ENCODE measurements around the gene PCSK2.

PCSK2 gene

DNA sequence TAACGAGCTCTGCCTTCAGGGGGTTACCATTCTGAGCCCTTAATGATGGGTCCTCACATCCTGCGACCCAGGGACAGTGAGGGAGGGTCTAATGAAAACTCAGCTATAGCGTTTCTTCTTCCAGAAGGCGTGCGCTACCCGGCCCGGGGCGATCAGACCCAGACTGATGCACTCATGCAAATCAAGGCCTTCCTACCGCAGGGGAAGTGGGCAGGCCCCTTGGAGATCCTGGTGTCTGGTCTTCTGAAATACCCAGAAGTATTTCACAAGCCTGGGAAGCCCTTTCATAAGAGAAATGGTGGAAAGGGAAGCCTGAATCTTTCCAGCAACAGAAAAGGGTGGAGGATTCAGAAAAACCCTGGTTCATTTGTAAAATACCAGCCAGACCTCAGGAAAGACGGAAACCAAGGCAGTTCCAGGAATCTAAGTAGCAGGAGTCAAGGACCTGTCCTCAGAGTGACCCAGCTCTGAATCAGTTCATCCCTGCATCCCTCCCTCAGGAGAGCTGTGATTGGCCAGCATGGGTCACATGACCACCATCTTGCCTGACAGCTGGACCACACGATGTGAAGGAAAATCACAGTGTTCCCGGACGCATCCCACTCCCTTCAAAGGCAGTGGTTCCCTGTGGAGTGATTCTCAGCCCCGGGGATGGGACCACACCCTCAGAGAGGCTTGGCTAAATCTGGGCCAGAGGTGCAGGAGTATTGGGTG is 291.7 kb downstream of the PCSK2 start:
- H3K27ac Mint-ChIP-seq, result no peak overlapping the region
- ATAC-seq (no peak), DNase-seq (no peak)
- peaks cover 13% of the 10 kb centered on the region for H3K4me1 Mint-ChIP-seq
- H3K4me3 Mint-ChIP-seq, result no peak overlapping the region
- peaks cover 11% of the 10 kb centered on the region for H3K27me3 Mint-ChIP-seq
- H3K9me3 Mint-ChIP-seq, result no peaks in the 10 kb centered on the region

DNA sequence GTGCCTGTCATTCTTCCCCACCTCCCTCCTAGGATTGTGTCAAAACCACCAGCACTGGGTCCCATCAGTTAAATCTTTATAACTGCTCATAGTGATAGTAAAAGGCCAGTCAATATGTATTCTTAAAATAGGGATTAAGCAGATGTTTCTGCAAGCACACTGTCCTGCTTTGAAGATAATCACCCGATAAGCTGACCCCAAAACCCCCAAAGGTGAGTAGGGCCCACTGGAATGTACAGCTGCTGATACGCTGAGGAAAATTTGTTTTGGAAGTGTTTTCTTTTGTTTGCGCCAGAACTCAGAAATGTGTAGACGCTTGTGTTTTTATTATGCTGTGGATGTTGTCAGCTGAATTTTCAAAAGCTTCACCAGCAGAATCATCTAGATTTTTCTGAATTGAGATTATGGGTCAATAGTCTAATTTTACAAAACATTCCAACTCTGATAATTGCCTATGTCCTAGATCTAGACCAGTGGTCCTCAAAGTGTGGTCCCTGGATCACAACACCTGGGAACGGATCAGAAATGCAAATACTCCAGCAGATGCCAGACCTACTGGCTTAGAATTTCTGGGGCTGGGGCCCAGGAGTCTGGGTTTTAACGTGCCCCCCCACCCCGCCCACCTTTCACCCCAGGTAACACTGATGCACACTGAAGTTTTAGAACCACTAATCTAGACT is 292.9 kb downstream of the PCSK2 start:
- no peak for ATAC-seq
- no peak for DNase-seq
- Mint-ChIP-seq H3K9me3 (no peaks in the 10 kb centered on the region), H3K4me1 (peaks cover 13% of the 10 kb centered on the region), H3K4me3 (no peak overlapping the region), H3K27ac (no peak overlapping the region), H3K27me3 (peaks cover 7% of the 10 kb centered on the region)

DNA sequence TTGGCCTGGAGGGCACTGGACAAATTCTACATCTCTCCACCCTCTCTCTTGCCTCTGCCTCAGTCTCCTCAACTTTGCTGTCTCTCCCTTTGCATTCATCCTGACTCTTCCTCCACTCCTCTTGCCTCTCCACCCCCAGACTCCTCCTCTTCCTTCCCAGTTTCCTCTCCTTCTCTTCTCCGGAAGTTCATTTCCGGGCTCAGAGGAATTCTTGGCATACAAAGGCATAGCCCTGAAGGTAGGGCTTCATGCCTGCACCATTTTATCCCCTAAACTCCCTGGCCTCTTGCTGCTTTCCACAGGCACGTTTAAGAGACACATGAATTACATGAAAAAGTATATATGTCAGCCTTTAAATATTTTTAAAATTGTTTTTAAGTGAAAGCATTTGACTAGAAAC is 293.7 kb downstream of the PCSK2 start:
- ATAC-seq (no peak), DNase-seq (no peak)
- H3K4me3 Mint-ChIP-seq, result no peak overlapping the region
- no peak overlapping the region for H3K27ac Mint-ChIP-seq
- H3K4me1 Mint-ChIP-seq, result peaks cover 13% of the 10 kb centered on the region
- no peaks in the 10 kb centered on the region for H3K9me3 Mint-ChIP-seq
- peaks cover 11% of the 10 kb centered on the region for H3K27me3 Mint-ChIP-seq

DNA sequence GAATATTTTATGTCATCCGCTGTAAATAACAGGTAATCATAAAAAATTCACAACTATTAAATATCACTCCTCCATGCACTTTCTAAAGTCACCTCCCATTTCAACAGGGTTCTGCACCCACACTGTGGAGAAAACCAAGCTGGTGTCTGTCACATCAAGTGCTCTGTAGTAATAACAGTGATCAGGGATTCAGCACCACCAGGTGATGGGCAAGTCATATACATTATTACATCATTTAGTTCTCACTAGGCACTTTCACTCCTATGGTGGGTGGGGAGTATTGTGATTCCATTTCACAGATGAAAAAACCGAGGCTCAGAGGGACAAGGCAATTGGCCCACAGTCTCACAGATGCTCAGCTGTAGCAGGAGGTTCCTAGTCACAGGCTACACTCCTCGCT is 295.7 kb downstream of the PCSK2 start:
- Mint-ChIP-seq H3K4me3 (no peak overlapping the region), H3K4me1 (peaks cover 13% of the 10 kb centered on the region), H3K27me3 (peaks cover 15% of the 10 kb centered on the region), H3K9me3 (no peaks in the 10 kb centered on the region), H3K27ac (peak overlapping the region in 1 of 2 donors; percentile 44)
- DNase-seq, result no peak
- peak; percentile 66 for ATAC-seq

DNA sequence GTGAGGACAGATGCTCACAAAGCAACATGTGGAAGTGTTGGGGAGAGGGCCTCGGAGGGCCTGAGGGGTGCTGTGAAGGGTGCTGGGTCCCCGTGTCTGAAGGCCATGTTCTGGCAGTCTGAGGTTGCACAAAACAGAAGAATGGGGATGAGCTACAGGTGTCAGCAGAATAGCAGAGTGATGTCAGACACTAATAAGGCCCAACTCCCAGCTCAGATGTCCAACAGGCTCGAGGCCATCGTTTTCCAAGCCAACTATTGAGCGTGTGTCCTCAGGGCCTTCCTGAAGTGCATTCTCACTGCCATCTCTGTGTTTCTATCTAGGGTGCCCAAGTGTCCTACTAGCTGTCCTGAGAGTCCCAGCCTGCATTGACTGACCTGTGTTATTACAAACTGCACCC is 296.5 kb downstream of the PCSK2 start:
- no peak overlapping the region for H3K4me3 Mint-ChIP-seq
- H3K27ac Mint-ChIP-seq, result peak overlapping the region in 1 of 2 donors; percentile 78
- DNase-seq, result no peak
- H3K27me3 Mint-ChIP-seq, result peaks cover 15% of the 10 kb centered on the region
- H3K4me1 Mint-ChIP-seq, result peaks cover 13% of the 10 kb centered on the region
- no peak for ATAC-seq
- H3K9me3 Mint-ChIP-seq, result no peaks in the 10 kb centered on the region

DNA sequence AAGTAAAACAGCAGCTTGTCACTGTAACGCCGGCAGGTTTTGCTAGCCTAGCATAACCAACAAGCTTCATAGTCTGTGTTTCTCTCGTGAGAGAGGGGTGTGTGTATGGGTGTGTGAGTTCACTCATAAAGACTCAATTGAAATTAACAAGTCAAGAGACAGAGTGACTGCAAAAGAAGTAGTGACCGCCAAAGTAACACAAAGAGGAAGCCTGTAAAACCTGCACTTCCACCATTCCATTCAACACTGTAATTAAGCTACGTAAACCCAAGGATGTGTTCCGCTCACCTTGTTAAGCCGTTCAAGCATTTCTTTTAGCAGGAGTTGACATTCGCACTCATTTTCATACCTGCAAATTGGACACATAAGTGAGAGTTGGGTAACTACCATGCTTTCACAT is 297.7 kb downstream of the PCSK2 start:
- no peak overlapping the region for H3K4me3 Mint-ChIP-seq
- H3K27me3 Mint-ChIP-seq, result peaks cover 22% of the 10 kb centered on the region
- DNase-seq, result no peak
- H3K4me1 Mint-ChIP-seq, result peaks cover 13% of the 10 kb centered on the region
- H3K27ac Mint-ChIP-seq, result no peak overlapping the region
- H3K9me3 Mint-ChIP-seq, result no peaks in the 10 kb centered on the region
- no peak for ATAC-seq

DNA sequence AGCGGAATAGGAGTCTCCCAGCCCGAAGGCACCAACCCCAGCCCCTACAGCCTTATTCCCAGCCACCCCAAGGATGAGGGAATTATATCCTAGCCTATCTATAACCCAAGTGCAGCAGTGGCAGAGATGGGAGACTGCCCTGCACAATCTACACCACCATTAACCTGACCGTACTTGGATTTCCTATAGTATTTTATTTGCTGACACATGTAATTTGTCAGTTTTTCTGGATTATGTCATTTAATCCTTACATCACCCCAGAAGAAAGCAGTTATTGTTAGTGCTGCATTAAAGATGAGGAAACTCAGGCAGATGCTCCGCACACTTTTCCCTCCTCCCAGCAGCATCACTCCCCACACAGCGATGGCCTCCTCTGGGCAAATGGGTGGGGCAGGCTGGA is 298.3 kb downstream of the PCSK2 start:
- H3K27ac Mint-ChIP-seq, result no peak overlapping the region
- ATAC-seq (no peak), DNase-seq (no peak)
- H3K4me1 Mint-ChIP-seq, result peaks cover 13% of the 10 kb centered on the region
- H3K9me3 Mint-ChIP-seq, result no peaks in the 10 kb centered on the region
- H3K27me3 Mint-ChIP-seq, result peaks cover 28% of the 10 kb centered on the region
- H3K4me3 Mint-ChIP-seq, result no peak overlapping the region

DNA sequence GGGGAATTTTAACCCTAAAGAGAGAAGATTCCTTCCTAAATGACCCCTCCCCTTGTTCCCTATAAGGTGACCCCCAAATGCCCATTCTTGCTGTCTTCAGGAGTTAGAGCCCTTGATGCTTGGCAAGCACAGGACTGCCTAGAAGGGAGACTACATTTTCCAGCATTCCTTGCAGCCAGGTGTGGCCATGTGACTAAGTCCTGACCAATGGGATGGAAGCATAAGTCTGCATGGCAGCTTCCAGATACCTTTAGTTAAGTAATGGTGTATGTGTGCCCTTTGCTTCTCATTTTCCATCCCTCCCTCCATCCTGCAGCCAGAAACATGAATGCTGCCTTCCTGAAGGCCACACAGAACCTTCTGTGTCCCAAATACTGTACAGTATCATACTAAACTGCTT is 298.8 kb downstream of the PCSK2 start:
- H3K27ac Mint-ChIP-seq, result no peak overlapping the region
- H3K9me3 Mint-ChIP-seq, result no peaks in the 10 kb centered on the region
- ATAC-seq, result peak; percentile 67

DNA sequence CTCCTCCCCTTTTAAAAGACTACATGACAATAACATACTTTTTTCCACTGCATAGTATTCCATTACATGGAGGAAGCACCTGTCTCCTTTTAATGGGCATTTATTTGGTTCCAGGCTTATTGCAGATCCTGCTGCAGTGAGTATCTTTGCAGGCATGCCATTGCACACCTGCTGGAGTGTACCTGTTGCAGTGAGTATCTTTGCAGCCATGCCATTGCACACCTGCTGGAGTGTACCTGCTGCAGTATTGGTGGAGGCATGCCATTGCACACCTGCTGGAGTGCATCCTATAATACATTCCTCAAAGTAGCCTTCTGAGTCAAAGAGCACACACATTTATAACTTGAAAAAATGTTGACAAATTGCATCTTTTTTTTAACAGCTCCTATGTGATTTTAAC is 302.7 kb downstream of the PCSK2 start:
- H3K4me1 Mint-ChIP-seq, result peaks cover 19% of the 10 kb centered on the region
- peaks cover 34% of the 10 kb centered on the region for H3K27me3 Mint-ChIP-seq
- H3K9me3 Mint-ChIP-seq, result no peaks in the 10 kb centered on the region
- H3K27ac Mint-ChIP-seq, result no peak overlapping the region
- ATAC-seq (no peak), DNase-seq (no peak)
- H3K4me3 Mint-ChIP-seq, result no peak overlapping the region

More for the DNA sequence above, 298.8 kb downstream of the PCSK2 start:
- no peak overlapping the region for H3K4me3 Mint-ChIP-seq
- peak in 1 of 2 donors; percentile 18 for DNase-seq
- H3K27me3 Mint-ChIP-seq, result peaks cover 28% of the 10 kb centered on the region
- peaks cover 9% of the 10 kb centered on the region for H3K4me1 Mint-ChIP-seq

DNA sequence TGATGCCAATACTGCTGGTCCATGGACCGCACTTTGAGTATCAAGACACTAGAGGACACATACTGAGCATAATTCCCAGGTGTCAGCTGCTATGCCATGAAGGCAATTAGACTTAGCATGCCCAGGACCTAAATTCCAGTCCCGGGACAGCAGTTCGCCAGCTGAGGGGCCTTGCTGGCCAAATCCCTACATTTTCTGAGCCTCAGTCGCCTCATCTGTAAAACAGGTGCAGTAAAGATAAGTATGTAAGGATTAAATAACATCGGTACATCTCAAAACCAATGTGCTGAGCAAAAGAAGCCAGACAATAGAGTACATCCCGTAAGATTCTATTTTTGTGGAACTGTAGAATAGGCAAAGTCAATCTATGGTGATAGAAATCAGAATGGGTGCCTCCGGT is 303.3 kb downstream of the PCSK2 start:
- Mint-ChIP-seq H3K4me3 (peak overlapping the region; percentile 31 to 74), H3K27ac (peak overlapping the region in 1 of 2 donors; percentile 58)

DNA sequence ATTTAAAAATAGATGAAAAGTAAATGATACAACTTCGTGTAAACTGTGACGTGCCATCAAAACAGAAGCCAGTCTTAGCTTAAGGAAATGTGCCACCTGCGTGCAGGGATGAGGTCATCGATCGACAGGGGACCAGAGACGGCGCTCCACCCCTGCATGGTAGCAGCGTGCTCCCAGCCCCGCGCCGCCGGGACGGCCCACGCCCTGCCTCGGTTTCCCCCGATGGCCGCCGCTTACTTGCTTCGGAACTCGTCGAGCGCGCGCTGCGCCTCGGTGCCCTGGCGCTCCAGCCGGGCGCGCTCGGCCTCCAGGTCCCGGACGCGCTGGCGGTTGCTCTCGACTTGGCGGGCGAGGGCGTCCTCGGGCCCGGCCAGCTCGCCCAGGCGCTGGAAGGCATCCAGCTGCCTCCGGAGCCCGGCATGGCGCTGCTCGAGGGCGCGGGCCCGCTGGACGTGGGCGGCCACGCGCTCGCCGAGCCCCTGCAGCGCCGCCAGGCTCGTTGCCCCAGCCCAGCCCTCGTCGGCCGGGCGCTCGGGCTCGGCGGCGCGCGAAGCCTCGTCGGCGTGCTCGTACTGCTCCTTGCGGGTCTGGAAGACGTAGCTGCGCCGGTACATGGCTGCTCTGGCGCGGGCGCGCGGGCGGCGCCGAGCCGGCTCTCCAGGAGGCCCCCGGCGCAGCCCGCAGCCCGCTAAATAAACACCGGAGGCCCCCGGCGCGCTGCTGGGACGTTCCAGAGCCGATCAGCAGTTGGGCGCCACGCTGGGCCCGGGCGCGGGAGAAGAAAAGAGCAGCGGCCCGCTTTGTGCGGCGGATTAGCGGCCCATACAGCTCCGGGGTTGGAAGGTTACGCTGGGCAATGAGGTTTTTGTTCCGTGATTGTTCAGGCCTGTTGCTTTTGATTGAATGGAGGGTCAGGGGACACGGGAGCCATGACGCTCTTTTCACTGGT is 304.1 kb downstream of the PCSK2 start, which contains the start of gene BFSP1:
Gene BFSP1, minus strand, starts transcription at position 664 of the 949 bp plus-strand sequence. Its CDS starts 50 bp downstream, at position 614.
- peak within 1 kb of the TSS; percentile 81 to 86 for H3K27ac Mint-ChIP-seq
- ATAC-seq (peak; percentile 87), DNase-seq (peak; percentile 60 to 66)
- H3K4me3 Mint-ChIP-seq, result peak within 1 kb of the TSS; percentile 84
- peaks cover 26% of the 10 kb centered on the region for H3K27me3 Mint-ChIP-seq
- no peaks in the 10 kb centered on the region for H3K9me3 Mint-ChIP-seq
- H3K4me1 Mint-ChIP-seq, result peaks cover 19% of the 10 kb centered on the region

More for the DNA sequence above, 303.3 kb downstream of the PCSK2 start:
- peaks cover 34% of the 10 kb centered on the region for H3K27me3 Mint-ChIP-seq
- H3K9me3 Mint-ChIP-seq, result no peaks in the 10 kb centered on the region
- ATAC-seq (no peak), DNase-seq (no peak)
- H3K4me1 Mint-ChIP-seq, result peaks cover 19% of the 10 kb centered on the region

DNA sequence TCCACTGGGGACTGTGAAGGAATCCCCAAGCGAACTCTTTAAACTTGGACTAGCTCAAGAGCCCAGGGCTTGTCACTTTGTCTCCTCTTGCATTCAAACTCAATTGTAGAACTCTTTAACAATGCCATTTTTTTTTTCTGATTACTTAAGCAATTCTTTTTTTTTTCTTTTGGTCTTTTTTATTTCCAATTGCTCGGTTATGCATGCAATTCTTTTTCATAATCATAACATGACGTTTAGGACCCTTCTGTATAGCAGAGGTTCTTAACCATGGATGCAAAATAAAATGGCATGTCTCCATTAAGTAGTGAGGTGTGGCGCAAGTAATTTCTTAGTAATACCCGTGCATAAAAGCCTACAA is 304.8 kb downstream of the PCSK2 start:
- H3K9me3 Mint-ChIP-seq, result no peaks in the 10 kb centered on the region
- peak overlapping the region; percentile 84 for H3K4me3 Mint-ChIP-seq
- no peak for DNase-seq
- H3K4me1 Mint-ChIP-seq, result peaks cover 19% of the 10 kb centered on the region
- no peak for ATAC-seq
- peak overlapping the region; percentile 81 to 86 for H3K27ac Mint-ChIP-seq
- H3K27me3 Mint-ChIP-seq, result peaks cover 26% of the 10 kb centered on the region

DNA sequence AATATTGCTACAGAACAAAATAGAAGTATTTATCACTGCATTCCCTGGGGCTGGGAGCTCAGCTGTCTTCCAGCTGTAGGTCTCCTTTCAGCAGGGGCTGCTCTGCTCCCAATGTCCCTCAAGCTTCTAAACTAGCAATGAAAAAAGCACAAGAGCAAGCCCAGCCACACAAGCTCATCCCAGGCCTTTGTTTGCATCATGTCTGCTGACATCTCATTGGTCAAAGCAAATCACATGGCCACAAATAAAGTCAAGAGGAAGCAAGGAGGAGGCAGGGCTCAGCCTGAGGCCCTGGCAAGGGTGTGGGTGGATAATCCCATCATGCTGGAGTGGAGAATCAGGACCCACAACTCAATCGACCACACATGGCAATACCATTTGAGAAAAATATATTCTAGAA is 306.6 kb downstream of the PCSK2 start:
- Mint-ChIP-seq H3K27ac (no peak overlapping the region), H3K9me3 (no peaks in the 10 kb centered on the region)
- ATAC-seq, result no peak

DNA sequence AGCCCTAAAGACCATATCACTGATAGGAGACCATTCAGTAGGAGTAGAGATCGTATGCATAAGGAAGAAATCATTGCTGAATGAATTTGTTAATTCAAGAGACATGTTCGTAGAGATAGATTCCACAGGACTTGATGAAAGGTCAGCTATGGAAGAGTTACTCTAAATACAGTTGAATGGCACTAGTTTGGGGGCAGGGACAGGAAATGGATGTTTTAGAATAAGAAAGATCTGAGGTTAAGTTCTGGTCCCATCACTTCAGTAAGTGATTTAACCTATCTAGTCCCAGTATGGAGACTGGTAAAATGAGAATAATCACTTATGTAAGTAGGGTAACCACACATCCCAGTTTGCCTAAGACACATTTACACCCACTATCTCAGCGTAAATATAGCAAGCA is 307.2 kb downstream of the PCSK2 start:
- Mint-ChIP-seq H3K27ac (no peak overlapping the region), H3K9me3 (no peaks in the 10 kb centered on the region), H3K4me3 (no peak overlapping the region), H3K27me3 (peaks cover 32% of the 10 kb centered on the region), H3K4me1 (peaks cover 25% of the 10 kb centered on the region)
- ATAC-seq (no peak), DNase-seq (no peak)

More for the DNA sequence above, 306.6 kb downstream of the PCSK2 start:
- peak in 1 of 2 donors; percentile 16 for DNase-seq
- no peak overlapping the region for H3K4me3 Mint-ChIP-seq
- H3K4me1 Mint-ChIP-seq, result peaks cover 25% of the 10 kb centered on the region
- peaks cover 27% of the 10 kb centered on the region for H3K27me3 Mint-ChIP-seq
